Measurements from ENCODE around the gene CHRNA4. TPM values are rescaled to one million over a fixed set of nuclear protein-coding genes. Genes with fewer than 3 reads are reported as not detected.

CHRNA4 gene
- total RNA-seq, 1 donor from 2014 or later = 0.63 TPM

DNA sequence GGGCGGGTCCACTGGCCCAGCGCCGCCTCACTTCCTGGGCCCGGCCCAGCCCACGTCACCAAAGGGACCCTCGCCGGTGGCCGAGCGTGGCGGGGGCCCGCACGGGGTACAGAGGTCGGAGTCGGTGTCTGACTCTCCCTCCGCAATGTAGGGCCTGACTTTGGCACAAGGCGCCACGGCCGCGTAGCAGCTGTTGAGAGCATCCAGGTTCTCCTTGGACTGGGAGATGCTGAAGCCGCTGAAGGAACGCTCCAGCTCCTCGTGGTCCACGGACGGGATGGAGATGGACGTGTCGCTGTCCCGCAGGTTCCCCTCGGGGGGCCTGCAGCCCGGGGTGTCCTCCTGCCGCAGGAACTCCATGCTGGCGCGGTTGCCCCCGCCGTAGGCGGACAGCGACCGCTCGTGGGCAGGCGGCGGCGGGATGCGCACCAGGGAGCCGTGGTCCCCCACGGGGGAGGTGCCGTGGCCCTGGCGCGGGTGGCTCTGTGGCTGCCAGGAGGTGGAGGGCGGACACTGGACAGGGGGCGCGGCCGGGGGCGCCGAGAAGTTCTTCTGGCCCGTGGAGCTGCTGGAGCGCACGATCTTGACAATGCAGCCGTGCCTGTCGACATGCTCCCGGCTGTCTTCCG, 45.6 kb upstream of the CHRNA4 start:
- Mint-ChIP-seq H3K4me3 (no peak overlapping the region), H3K9me3 (no peaks in the 10 kb centered on the region), H3K27ac (no peak overlapping the region), H3K4me1 (no peaks in the 10 kb centered on the region), H3K36me3 (no peaks in the 10 kb centered on the region), H3K27me3 (ENCODE audit: low read depth) (peaks cover 6% of the 10 kb centered on the region)
- DNase-seq (ENCODE audit: low spot score in 2 of 2, unreplicated experiment in 2 of 2) = no peak
- TF ChIP-seq, protein P1, sequence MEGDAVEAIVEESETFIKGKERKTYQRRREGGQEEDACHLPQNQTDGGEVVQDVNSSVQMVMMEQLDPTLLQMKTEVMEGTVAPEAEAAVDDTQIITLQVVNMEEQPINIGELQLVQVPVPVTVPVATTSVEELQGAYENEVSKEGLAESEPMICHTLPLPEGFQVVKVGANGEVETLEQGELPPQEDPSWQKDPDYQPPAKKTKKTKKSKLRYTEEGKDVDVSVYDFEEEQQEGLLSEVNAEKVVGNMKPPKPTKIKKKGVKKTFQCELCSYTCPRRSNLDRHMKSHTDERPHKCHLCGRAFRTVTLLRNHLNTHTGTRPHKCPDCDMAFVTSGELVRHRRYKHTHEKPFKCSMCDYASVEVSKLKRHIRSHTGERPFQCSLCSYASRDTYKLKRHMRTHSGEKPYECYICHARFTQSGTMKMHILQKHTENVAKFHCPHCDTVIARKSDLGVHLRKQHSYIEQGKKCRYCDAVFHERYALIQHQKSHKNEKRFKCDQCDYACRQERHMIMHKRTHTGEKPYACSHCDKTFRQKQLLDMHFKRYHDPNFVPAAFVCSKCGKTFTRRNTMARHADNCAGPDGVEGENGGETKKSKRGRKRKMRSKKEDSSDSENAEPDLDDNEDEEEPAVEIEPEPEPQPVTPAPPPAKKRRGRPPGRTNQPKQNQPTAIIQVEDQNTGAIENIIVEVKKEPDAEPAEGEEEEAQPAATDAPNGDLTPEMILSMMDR (IDR thresholded peaks at IDR 0.05; ENCODE audit: unreplicated experiment) = no peak

DNA sequence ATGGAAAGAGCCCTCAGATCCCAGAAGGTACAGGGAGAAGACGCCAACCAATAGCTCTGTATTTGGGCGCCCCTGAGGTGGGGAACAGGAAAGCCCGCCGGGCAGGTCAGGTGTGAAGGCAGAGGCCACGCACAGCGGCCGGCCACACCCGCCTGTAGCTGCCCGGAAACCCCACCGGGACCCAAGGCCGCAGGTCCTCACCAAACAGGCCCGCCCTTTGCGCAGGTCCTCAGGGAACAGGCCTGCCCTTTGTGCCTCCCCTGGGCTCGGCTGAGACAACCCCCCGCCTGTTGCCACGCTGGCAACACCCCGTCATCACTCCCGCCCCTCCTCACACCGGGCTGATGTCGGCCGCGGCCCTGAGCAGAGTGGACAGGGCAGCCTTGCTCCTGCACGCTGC, 44.9 kb upstream of the CHRNA4 start:
- H3K4me1 Mint-ChIP-seq = no peaks in the 10 kb centered on the region
- H3K4me3 Mint-ChIP-seq = no peak overlapping the region
- H3K9me3 Mint-ChIP-seq = no peaks in the 10 kb centered on the region
- peaks cover 11% of the 10 kb centered on the region for H3K27me3 Mint-ChIP-seq (ENCODE audit: low read depth)
- DNase-seq (ENCODE audit: low spot score in 2 of 2, unreplicated experiment in 2 of 2) = no peak
- TF ChIP-seq, protein P1 (IDR thresholded peaks at IDR 0.05; ENCODE audit: unreplicated experiment) = no peak
- H3K27ac Mint-ChIP-seq = no peak overlapping the region
- no peaks in the 10 kb centered on the region for H3K36me3 Mint-ChIP-seq

DNA sequence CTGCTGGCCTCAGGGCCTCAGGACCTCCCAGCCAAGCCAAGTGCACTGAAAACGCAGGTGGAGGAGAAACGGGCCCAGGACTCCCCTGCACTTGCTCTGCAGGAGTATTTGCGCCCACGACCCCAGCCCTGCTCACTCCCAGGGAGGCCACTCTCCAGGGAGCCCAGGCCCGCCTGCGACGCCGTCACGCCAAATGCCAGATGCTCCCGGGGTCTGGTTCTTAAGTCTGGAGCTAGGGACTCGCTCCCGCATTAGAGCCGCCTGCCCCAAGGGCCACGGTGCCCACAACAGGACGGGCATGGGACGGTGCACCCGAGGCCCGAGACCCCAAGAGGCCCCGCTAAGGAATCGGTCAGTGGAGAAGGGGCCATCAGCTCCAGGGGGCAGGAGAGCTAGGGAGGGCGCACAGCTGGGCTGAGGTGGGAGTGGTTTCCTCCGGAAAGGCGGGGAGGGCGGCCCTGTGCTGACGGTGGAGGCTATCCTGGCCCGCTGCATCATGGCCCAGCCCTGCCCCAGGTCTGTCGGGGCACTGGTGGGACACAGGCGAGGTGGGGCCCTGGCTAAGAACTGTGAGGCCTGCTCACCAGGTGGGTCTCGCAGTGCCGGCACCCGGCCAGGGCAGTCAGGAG, 44.1 kb upstream of the CHRNA4 start:
- H3K9me3 Mint-ChIP-seq = no peaks in the 10 kb centered on the region
- DNase-seq (ENCODE audit: low spot score in 2 of 2, unreplicated experiment in 2 of 2) = no peak
- H3K4me1 Mint-ChIP-seq = no peaks in the 10 kb centered on the region
- no peaks in the 10 kb centered on the region for H3K36me3 Mint-ChIP-seq
- H3K4me3 Mint-ChIP-seq = no peak overlapping the region
- H3K27me3 Mint-ChIP-seq (ENCODE audit: low read depth) = peaks cover 15% of the 10 kb centered on the region
- TF ChIP-seq, protein P1 (IDR thresholded peaks at IDR 0.05; ENCODE audit: unreplicated experiment) = no peak
- no peak overlapping the region for H3K27ac Mint-ChIP-seq

DNA sequence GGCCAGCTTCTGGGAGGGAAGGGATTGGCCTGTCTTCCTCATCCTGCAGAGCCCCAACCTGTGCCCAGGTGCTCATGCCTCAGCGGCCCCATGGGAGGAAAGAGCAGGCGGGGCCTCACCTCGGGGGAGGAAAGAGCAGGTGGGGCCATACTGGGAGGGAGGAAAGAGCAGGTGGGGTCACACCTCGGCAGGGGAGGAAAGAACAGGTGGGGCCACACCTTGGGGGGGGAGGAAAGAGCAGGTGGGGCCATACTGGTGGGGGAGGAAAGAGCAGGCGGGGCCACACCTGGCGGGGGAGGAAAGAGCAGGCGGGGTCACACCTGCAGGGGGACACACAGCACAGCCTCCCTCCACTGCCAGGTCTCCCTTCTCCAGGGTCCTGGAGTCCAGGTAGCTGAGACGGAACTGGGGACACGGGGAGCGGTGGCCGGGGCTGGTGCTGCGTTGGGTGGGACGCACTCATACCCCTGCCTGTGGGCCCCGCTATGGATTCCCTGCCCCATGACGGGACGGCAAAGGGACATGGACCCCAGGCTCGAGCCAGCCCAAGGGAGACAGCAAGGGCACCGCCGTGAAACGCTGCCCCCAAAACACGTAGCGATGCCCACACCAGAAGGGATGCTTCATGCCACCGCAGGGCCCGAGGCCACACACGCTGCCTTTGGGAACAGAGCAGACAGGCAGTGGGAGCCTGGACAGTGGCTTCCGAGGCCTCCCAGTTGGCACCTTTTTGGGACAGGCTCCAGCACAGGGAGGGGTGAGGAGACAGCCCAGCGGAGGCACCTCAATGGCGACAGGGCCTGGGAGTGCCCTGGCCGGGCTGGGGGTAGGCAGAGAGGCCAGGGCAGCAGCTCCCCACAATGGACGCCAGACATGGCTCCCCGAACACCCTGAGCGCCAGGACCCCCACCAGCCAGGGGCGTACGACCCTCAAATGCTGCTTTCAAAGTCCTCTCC, 43.3 kb upstream of the CHRNA4 start:
- Mint-ChIP-seq H3K36me3 (no peaks in the 10 kb centered on the region), H3K9me3 (no peaks in the 10 kb centered on the region), H3K4me1 (no peaks in the 10 kb centered on the region), H3K27me3 (ENCODE audit: low read depth) (peaks cover 20% of the 10 kb centered on the region), H3K27ac (no peak overlapping the region), H3K4me3 (no peak overlapping the region)
- DNase-seq (ENCODE audit: low spot score in 2 of 2, unreplicated experiment in 2 of 2) = no peak
- TF ChIP-seq, protein P1 (IDR thresholded peaks at IDR 0.05; ENCODE audit: unreplicated experiment) = no peak

DNA sequence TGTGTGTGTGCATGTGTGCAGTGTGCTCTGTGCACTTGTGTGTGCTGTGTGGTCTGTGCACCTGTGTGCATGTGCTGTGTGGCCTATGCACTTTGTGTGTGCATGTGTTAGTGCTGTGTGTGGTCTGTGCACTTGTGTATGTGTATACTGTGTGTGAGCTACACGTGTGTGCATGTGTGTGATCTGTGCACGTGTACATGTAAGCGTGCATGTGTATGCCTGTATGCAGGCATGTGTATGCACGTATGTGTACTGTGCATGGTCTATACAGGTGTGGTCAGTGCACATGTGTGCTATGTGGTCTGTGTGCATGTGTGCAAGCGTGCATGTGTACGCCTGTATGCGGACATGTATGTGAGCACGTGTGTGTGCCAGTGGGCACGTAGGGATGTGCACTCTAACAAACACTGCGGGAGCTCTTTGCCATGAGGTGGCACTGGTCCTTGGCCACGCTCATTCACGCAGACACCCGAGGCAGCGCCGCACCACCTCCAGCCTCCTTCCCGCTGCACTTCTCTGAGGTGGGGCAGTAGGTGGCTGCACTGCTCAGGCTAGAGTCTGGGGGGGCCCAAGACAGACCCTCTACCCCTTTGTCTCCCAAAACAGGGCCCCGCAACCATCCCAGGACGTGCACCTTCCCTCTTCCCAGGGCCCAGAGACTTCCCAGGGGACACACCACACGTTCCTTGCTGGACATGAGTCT, 42.4 kb upstream of the CHRNA4 start:
- no peak overlapping the region for H3K4me3 Mint-ChIP-seq
- no peaks in the 10 kb centered on the region for H3K36me3 Mint-ChIP-seq
- no peak overlapping the region for H3K27ac Mint-ChIP-seq
- no peaks in the 10 kb centered on the region for H3K4me1 Mint-ChIP-seq
- DNase-seq (ENCODE audit: low spot score in 2 of 2, unreplicated experiment in 2 of 2) = no peak
- H3K27me3 Mint-ChIP-seq (ENCODE audit: low read depth) = peaks cover 22% of the 10 kb centered on the region
- TF ChIP-seq, protein P1 (IDR thresholded peaks at IDR 0.05; ENCODE audit: unreplicated experiment) = no peak
- H3K9me3 Mint-ChIP-seq = no peaks in the 10 kb centered on the region

All from mesothelial cell of epicardium (in vitro differentiated cells).